GM19468 (cell line): ENCODE data around the gene RRP36.

Experiments
- ATAC-seq: cut with Tn5 transposase; IDR thresholded peaks from one replicate; pipeline ENCODE4 v1.9.1; 2021; ENCODE audit warnings: mild to moderate bottlenecking, moderate library complexity, moderate number of reproducible peaks; ENCODE audit not compliant: unreplicated experiment; ENCODE audit errors: extremely low read depth

The RRP36 gene

DNA sequence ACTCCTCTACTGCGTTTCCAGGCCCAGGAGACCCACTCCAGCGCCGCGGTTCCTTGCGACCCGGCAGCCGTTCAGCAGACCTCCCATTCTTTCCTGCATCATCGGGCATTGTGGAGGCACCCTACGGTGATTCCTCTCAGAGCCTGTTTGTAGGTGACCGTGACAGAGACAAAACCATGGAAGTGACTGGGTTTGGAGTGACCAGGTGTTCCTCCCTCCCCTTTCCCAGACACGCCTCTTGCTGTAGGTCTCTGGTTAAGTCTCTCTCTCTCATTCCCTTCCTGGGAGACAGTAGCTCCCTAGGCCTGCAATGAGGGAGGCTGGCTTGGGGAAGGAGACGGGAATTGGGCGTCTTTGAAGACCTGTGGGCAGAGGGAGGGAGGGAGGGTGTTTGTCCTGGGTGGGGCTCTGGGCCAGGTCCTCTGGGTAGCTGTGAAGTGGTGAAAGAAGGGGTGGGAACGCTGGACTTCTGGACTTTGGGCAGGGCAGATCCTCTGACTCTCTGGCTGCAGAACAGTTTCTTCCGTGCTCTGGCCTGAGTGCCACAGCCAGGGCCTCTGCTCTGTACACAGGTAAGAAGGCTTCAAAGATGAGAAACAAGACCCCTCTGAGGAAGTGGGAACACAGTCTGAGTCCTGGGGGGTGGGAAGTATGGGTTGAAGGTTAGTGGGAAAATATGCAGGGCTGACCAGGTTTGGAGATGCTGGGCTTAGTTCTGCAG is 38.8 kb downstream of the RRP36 start:
- no peak for ATAC-seq

DNA sequence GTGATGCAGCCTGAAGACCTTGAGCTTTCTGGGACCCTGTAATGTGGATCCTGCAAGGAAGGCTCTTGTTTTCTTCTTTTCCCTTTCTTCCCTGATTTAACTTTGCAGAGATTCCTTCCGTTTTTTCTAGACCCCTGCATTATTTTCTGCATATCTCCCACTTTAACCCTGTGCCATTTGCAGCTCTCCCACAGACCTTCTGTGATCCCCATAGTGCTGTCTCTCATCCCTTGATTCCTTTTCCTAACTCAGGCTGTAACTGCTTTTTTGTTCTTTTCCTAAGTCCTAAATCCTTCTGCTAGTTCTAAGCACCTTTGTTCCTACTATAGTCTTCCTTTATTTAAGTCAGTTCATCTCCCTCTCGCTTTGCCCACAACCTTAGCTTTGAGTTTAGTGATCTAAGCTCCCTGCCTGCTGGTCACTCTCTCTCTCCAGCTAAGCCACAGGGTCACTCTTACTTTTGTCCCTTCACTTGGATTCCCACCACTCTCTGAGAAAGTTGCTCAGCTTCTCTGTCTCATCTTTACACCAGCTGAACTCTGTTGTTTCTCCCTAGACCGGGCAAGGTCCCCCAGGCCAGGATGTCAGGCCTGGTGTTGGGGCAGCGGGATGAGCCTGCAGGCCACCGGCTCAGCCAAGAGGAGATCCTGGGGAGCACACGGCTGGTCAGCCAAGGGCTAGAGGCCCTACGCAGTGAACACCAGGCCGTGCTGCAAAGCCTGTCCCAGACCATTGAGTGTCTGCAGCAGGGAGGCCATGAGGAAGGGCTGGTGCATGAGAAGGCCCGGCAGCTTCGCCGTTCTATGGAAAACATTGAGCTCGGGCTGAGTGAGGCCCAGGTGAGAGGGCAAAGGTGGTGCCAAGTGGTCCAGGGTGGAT is 39.6 kb downstream of the RRP36 start:
- no peak for ATAC-seq

DNA sequence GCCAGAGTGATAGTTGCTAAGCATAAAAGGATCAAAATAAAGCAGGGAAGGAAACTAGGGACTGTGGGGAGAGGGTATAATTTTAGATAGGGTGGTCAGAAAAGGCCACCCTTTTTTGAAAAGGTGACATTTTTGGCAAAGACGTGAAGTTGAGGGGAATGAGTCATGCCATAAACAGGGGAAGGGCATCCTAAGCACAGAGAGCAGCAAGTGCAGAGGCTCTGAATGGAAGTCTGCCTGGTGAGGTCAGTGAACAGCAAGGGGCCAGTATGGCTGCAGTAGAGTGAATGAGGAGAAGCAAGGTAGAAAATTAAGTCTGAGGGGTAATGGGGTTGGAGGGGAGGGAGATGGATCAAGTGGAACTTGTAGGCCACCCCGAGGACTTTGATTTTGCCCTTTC is 40.4 kb downstream of the RRP36 start:
- no peak for ATAC-seq

DNA sequence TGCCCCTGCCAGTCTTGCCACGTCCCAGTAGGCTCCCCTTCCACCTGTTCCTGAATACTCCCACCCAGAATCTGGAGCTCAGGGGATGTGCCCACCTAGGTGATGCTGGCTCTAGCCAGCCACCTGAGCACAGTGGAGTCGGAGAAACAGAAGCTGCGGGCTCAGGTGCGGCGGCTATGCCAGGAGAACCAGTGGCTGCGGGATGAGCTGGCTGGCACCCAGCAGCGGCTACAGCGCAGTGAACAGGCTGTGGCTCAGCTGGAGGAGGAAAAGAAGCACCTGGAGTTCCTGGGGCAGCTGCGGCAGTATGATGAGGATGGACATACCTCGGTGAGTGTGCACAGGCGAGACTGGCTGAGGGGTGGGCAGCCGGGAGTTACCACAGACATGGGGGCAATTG is 41.4 kb downstream of the RRP36 start:
- no peak for ATAC-seq

DNA sequence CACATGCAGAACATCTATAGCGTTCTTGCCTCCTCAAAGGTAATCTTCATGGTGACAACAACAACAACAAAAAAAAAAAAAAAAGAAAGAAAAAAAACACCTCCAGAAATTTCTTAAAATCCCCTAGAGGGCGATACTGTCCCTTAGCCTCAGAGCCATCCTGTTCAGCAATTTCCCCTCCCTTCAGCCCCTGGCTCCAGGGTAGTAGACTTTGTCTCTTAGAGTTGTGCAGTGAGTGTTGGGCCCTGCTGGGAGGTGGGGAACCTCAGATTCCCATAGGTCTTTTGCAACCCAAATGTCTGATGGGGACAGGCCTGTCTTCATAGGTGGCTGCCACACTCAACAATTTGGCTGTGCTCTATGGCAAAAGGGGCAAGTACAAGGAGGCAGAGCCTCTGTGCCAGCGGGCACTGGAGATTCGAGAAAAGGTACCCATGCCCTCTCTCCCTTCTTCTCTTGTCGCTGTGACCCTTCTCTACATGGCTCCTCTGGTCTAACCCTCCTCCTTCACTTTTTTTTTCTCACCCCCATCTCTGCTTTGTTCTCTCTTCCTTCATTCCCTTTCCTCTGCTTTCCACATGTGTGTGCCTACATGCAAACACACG is 48.7 kb downstream of the RRP36 start:
- no peak for ATAC-seq

DNA sequence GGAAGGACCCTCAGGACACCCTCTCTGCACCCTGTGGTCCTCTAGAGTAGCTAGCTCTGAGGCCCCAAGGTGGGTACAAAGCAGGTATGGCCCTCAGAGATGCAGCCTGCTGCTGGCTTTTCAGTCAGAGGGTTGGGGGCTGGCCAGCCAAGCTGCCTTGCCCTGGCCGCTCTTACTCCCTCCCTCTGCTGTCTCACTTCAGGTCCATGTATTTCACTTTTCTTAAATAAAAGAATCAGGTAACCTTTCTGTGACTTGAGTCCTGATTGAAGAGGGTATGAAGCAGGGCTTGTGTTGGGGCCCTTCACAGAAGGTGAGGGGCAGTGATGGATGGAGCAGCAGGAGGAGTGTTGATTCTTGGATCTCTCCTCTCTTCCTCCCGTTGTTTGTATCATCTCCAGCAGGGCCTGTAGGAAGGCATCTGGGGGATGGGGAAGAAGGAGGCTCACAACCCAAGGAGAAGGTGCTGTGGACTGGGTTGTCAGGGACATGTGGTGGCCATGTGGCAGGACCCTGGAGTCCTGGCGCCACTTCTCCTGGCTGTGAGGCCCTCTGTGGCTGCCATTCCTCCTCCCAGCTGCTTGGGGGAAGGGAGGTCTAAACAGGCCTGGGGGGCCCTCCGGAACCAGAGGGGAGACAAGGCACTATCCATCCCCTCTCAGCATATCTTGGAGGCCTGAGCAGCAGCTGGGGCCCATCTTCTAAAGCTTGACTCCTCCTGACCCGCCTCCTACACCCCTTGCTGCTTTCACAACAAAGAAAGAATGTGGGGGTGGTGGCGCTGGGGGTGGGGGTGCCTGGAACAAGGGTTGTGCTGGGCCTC is 53.6 kb downstream of the RRP36 start:
- no peak for ATAC-seq

DNA sequence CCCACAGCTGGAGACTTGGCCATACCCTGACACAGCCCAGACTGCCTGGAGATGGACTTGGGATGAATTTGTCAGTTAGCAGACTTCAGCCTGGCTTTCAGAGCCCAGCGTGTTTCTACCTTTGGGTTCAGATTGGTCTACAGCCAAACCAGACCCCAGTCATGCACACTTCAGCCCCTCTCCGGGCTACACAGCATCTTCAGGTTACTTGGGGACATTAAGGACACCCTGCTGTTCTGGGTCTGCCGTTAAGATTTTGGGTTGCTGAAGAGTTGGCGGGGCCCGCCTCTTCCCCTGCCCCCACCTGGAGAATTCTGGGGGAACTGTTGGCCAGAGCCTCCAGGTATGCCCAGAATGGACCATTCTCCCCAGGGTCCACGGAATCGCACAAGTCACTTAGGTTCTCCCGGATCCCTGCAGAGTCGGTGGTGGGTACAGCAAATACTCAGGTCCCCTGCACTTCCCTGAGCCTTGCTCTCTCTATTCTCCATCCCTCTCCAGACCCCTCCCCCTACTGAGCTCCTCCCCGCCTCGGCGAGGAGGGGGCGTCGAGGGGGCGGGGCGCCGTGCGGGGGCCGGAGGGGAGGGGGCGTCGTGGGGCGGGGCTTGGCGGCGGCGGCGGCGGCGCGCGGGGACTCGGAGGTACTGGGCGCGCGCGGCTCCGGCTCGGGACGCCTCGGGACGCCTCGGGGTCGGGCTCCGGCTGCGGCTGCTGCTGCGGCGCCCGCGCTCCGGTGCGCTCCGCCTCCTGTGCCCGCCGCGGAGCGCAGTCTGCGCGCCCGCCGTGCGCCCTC is 54.4 kb downstream of the RRP36 start, which contains the start of gene PTK7:
Gene PTK7 (plus strand): TSS at position 645 of the 794 bp plus-strand sequence. CDS start 175 bp downstream, outside the sequence.
- ATAC-seq = no peak

DNA sequence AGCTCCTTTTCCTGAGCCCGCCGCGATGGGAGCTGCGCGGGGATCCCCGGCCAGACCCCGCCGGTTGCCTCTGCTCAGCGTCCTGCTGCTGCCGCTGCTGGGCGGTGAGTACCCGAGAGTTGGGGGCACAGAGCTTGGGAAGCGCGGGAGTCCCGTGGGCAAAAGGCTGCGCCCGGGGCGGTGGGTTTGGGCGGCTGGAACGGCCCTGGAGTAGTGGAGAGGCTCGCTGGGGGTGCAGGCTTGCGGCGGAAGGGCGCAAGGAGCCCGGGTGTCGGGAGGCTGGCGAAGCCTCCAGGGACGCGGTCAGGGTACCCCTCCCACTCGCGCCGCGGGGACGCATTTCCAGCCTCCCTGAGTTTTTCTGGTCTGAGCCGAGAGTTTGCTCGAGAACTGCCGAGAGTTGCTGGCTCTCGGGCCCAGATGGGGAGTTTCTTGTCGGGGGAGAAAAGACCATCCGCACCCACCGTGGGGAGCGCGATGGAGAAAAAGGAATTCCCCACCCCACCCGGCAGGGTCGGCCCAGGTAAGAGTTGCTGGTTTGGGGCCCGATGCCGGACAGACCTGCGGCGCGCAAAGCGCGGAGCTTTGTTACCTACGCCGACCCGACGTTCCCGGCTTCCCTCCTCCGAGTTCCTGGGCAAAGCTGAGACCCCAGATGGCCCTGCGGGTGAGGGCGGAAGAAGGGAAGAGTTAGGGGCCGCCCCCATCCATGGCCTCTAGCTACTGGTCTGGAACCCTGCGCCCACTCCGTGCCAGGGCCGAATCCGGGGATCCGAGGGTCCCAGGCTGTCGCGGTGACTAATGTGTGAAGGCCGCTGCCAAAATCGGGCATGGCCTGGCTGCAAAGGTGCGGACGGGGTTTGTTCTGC is 55.3 kb downstream of the RRP36 start:
- ATAC-seq = no peak

DNA sequence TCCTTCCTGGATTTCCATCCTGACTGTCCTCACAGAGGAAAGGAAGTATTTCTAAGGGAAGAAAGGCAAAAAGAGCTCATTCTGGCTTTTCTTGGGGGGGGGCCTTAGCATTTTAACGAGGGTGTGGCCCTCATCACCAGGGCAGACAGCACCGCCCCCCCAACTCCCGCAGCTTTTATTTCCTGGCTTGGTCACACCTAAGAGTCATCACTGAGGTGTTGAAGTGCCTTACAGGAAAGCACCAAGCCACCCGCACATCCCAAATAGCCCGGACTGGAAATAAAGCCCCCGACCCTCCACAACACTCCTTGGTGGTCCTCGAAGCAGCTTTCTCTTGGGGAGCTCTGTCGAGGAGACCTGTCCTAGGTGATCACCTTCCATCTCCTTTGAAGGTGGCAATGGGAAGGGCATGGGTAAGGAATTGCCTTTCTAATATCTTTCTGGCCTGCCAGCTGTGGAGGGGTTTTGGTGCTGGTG is 55.9 kb downstream of the RRP36 start:
- ATAC-seq = no peak

DNA sequence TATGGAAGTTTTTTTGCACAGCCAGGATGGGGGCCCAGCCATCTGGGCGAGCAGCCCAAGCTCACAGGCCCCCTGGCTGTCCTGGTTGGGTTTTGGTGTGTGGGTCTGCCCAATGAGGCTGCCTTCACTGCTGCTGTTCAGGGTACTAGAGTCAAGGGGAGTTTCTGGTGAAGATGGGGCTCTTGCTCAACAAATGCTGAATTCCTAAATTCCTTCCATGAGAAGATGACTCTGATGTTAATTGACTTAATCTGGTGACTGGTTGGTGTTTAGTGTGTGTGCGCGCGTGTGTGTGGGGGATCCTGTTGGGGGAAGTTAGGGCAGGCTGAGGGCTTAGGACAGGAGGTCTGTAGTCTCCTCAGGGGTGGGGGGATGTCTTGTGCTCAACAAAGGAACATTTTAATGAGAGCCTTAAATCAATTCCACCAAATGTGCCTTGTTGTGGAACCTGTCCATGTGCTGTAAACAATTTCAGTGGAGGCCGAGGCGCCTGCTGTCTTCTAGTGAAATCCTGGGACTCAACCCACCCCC is 56.6 kb downstream of the RRP36 start:
- ATAC-seq = no peak

DNA sequence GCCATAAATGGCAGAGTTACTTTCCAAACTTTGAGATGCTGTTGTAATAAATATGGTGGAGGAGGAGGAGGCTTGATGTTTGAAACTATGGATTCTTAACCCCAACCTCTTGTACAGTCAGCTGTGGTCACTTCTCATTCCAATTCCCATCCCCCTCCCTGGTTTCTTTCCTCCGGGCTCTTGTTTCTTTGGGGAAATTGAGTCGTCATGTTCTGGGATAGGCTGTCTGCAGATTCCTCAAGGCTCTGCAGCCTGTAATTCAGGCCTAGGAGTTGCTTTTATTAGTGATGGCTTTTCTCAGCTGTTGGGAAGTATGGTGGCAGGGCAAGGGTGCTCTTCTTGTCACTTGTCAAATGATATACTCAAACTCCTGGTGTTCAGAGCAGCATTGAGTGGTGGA is 57.3 kb downstream of the RRP36 start:
- no peak for ATAC-seq
